ENCODE results near the gene PRKN. TPM values are rescaled to one million over a fixed set of nuclear protein-coding genes. Genes with fewer than 3 reads are reported as not detected.

Gene PRKN
- polyA plus RNA-seq, 1 donor from 2014 or later, result 1.2 TPM

- Histone ChIP-seq H3K9me2 (ENCODE audit: insufficient read depth, low read length) (no peaks in the 10 kb centered on the region), H3K36me3 (ENCODE audit: insufficient read depth, low read length) (no peaks in the 10 kb centered on the region), H2AFZ (ENCODE audit: low read depth, low read length) (no peak overlapping the region), H4K20me1 (ENCODE audit: insufficient read depth) (no peaks in the 10 kb centered on the region), H3F3A (ENCODE audit: insufficient read depth, low read length, poor library complexity, severe bottlenecking) (no peaks in the 10 kb centered on the region), H3K4me2 (ENCODE audit: low read length) (no peak overlapping the region), H3K9ac (ENCODE audit: low read length) (no peak overlapping the region), H3K4me3 (ENCODE audit: low read length) (no peak overlapping the region), H3K27ac (ENCODE audit: low read length) (no peak overlapping the region), H3K9me3 (ENCODE audit: low read length) (no peaks in the 10 kb centered on the region), H3K27me3 (ENCODE audit: insufficient read depth, low read depth, low read length) (no peaks in the 10 kb centered on the region), H3K79me2 (replicated peaks; ENCODE audit: insufficient read depth, low read length) (no peaks in the 10 kb centered on the region)
- TF ChIP-seq EP300 (conservative IDR thresholded peaks at IDR 0.05; ENCODE audit: poor library complexity, severe bottlenecking) (no peak), MXI1 (conservative IDR thresholded peaks at IDR 0.05; ENCODE audit: poor library complexity, severe bottlenecking) (no peak), RAD21 (conservative IDR thresholded peaks at IDR 0.05) (no peak), EZH2 (IDR thresholded peaks at IDR 0.05; ENCODE audit: borderline replicate concordance, insufficient read depth, low read length, poor library complexity, severe bottlenecking) (no peak), POLR2AphosphoS5 (IDR thresholded peaks at IDR 0.05) (no peak), CTCF (IDR thresholded peaks at IDR 0.05; ENCODE audit: poor library complexity, severe bottlenecking) (no peak), SMC3 (conservative IDR thresholded peaks at IDR 0.05; ENCODE audit: poor library complexity) (no peak), REST (IDR thresholded peaks at IDR 0.05; ENCODE audit: borderline replicate concordance) (no peak), TAF1 (IDR thresholded peaks at IDR 0.05; ENCODE audit: low read depth) (no peak)
Measured at GRCh38 chr6:162478192-162478671, 249.3 kb downstream of the PRKN start.

GRCh38 chr6:162474722-162475121, 252.8 kb downstream of the PRKN start:
- no peaks in the 10 kb centered on the region for H3K9me3 ChIP-seq (ENCODE audit: low read length)
- no peaks in the 10 kb centered on the region for H4K20me1 ChIP-seq (ENCODE audit: insufficient read depth)
- H3K27me3 ChIP-seq (ENCODE audit: insufficient read depth, low read depth, low read length), result no peaks in the 10 kb centered on the region
- H3K4me2 ChIP-seq (ENCODE audit: low read length), result no peak overlapping the region
- no peak overlapping the region for H3K4me3 ChIP-seq (ENCODE audit: low read length)
- no peaks in the 10 kb centered on the region for H3K79me2 ChIP-seq (replicated peaks; ENCODE audit: insufficient read depth, low read length)
- no peak for TF ChIP-seq RAD21 (conservative IDR thresholded peaks at IDR 0.05)
- TF ChIP-seq MXI1 (conservative IDR thresholded peaks at IDR 0.05; ENCODE audit: poor library complexity, severe bottlenecking), result no peak
- no peak for TF ChIP-seq POLR2AphosphoS5 (IDR thresholded peaks at IDR 0.05)
- TF ChIP-seq REST (IDR thresholded peaks at IDR 0.05; ENCODE audit: borderline replicate concordance), result no peak
- no peak for TF ChIP-seq CTCF (IDR thresholded peaks at IDR 0.05; ENCODE audit: poor library complexity, severe bottlenecking)
- no peak for TF ChIP-seq EZH2 (IDR thresholded peaks at IDR 0.05; ENCODE audit: borderline replicate concordance, insufficient read depth, low read length, poor library complexity, severe bottlenecking)
- no peak for TF ChIP-seq TAF1 (IDR thresholded peaks at IDR 0.05; ENCODE audit: low read depth)
- no peak for TF ChIP-seq EP300 (conservative IDR thresholded peaks at IDR 0.05; ENCODE audit: poor library complexity, severe bottlenecking)
- TF ChIP-seq SMC3 (conservative IDR thresholded peaks at IDR 0.05; ENCODE audit: poor library complexity), result no peak
- no peaks in the 10 kb centered on the region for H3F3A ChIP-seq (ENCODE audit: insufficient read depth, low read length, poor library complexity, severe bottlenecking)
- H3K27ac ChIP-seq (ENCODE audit: low read length), result no peak overlapping the region
- no peaks in the 10 kb centered on the region for H3K36me3 ChIP-seq (ENCODE audit: insufficient read depth, low read length)
- no peaks in the 10 kb centered on the region for H3K9me2 ChIP-seq (ENCODE audit: insufficient read depth, low read length)
- no peak overlapping the region for H2AFZ ChIP-seq (ENCODE audit: low read depth, low read length)
- H3K9ac ChIP-seq (ENCODE audit: low read length), result no peak overlapping the region

Measured in neural cell (in vitro differentiated cells).